WI38 (cell line): Measurements from ENCODE around the gene SLFNL1.

Experiments used
- H3K4me3 ChIP-seq: 2 replicates; pipeline ENCODE4 v1.5.1; 2011; ENCODE audit warnings: low read depth, mild to moderate bottlenecking, control low read depth, low read length
- CTCF ChIP-seq: IDR thresholded peaks from 2 replicates; pipeline ENCODE4 v1.5.1; 2012; ENCODE audit warnings: low read depth, mild to moderate bottlenecking, control low read depth, low read length

Gene SLFNL1

GRCh38 chr1:41021526-41022308, at the start of gene SLFNL1:
SLFNL1 (minus strand) TSS chr1:41021725; CDS start chr1:41020660, 1,065 bp downstream.
- no peak within 1 kb of the TSS for H3K4me3 ChIP-seq
- TF ChIP-seq CTCF, result peak; percentile 43; the same call in 1 of the 2 replicates

- no peak overlapping the region for H3K4me3 ChIP-seq
- TF ChIP-seq CTCF, result no peak
Observed at GRCh38 chr1:41056907-41057306, 35.4 kb upstream of the SLFNL1 start.

- no peak for TF ChIP-seq CTCF
- H3K4me3 ChIP-seq, result no peak overlapping the region
Observed at GRCh38 chr1:41053316-41053715, 31.8 kb upstream of the SLFNL1 start.

- H3K4me3 ChIP-seq, result no peak overlapping the region
- TF ChIP-seq CTCF, result no peak
Observed at GRCh38 chr1:41051022-41051421, 29.5 kb upstream of the SLFNL1 start.

GRCh38 chr1:41048540-41048939, 27.0 kb upstream of the SLFNL1 start:
- H3K4me3 ChIP-seq, result no peak overlapping the region
- no peak for TF ChIP-seq CTCF

GRCh38 chr1:41046347-41046775, 24.8 kb upstream of the SLFNL1 start:
- TF ChIP-seq CTCF, result no peak
- H3K4me3 ChIP-seq, result no peak overlapping the region

GRCh38 chr1:41045740-41046139, 24.2 kb upstream of the SLFNL1 start:
- no peak for TF ChIP-seq CTCF
- H3K4me3 ChIP-seq, result no peak overlapping the region
